Measurements from ENCODE around the gene SMC3.

GRCh38 chr10:110637558-110638053, 70.1 kb downstream of the SMC3 start:
- TF ChIP-seq POLR2AphosphoS5 (IDR thresholded peaks at IDR 0.05) (no peak), POLR2A (IDR thresholded peaks at IDR 0.05) (no peak)
